Liver (tissue), 9 donors: ENCODE measurements around the gene PNN. TPM values are rescaled to one million over a fixed set of nuclear protein-coding genes. Genes with fewer than 3 reads are reported as not detected.

Experiments
- DNase-seq: peaks from one replicate; pipeline ENCODE4 v3.0.0-alpha.2; 2017; ENCODE audit warnings: low spot score
- H3K27ac ChIP-seq, 2 donors: one replicate each; pipeline ENCODE4 v1.7.0; 2013; ENCODE audit warnings: inconsistent platforms in 2 of 2, low read length in 2 of 2, control low read depth in 1 of 2, low read depth in 1 of 2, mild to moderate bottlenecking in 1 of 2
- H3K27me3 ChIP-seq, 4 donors: one replicate each; pipeline versions ENCODE4 v1.6.1 to v1.7.0; 2013; ENCODE audit warnings: low read length in 3 of 4, inconsistent platforms in 1 of 4, mild to moderate bottlenecking in 1 of 4, moderate library complexity in 1 of 4; ENCODE audit not compliant: control insufficient read depth in 4 of 4, insufficient read depth in 4 of 4
- H3K36me3 ChIP-seq, 4 donors: one replicate each; pipeline versions ENCODE4 v1.6.1 to v1.7.0; 2013; ENCODE audit warnings: low read length in 3 of 4, mild to moderate bottlenecking in 3 of 4, low read depth in 1 of 4, moderate library complexity in 1 of 4; ENCODE audit not compliant: control insufficient read depth in 4 of 4, insufficient read depth in 3 of 4
- H3K4me1 ChIP-seq, 4 donors: one replicate each; pipeline versions ENCODE4 v1.6.1 to v1.7.0; 2013; ENCODE audit warnings: low read length in 3 of 4, mild to moderate bottlenecking in 3 of 4, moderate library complexity in 1 of 4; ENCODE audit not compliant: control insufficient read depth in 4 of 4, insufficient read depth in 4 of 4
- H3K4me3 ChIP-seq, 3 donors: one replicate each; pipeline versions ENCODE4 v1.6.1 to v1.7.0; 2013; ENCODE audit warnings: low read length in 3 of 3, control low read depth in 1 of 3, low read depth in 1 of 3, mild to moderate bottlenecking in 1 of 3
- H3K9ac ChIP-seq, 2 donors: one replicate each; pipeline ENCODE4 v1.7.0; 2013; ENCODE audit warnings: low read length in 2 of 2, mild to moderate bottlenecking in 2 of 2, moderate library complexity in 2 of 2, control low read depth in 1 of 2, low read depth in 1 of 2
- H3K9me3 ChIP-seq, 4 donors: one replicate each; pipeline versions ENCODE4 v1.6.1 to v1.7.0; 2013; ENCODE audit warnings: low read length in 3 of 4; ENCODE audit not compliant: control insufficient read depth in 4 of 4
- EGR1 ChIP-seq, 2 donors: IDR thresholded peaks; 2 replicates each; pipeline ENCODE4 v1.6.1; 2016 to 2018; ENCODE audit warnings: antibody characterized with exemption in 2 of 2, low read depth in 2 of 2
- FOXA2 ChIP-seq: IDR thresholded peaks from 2 replicates; pipeline ENCODE4 v1.6.1; 2016; ENCODE audit warnings: antibody characterized with exemption
- GABPA ChIP-seq, 2 donors: IDR thresholded peaks in 1 of 2; conservative IDR thresholded peaks in 1 of 2; 2 replicates each; pipeline ENCODE4 v1.6.1; 2016; ENCODE audit warnings: antibody characterized with exemption in 2 of 2, mild to moderate bottlenecking in 1 of 2, moderate library complexity in 1 of 2
- HNF4A ChIP-seq, 2 donors: conservative IDR thresholded peaks; 2 replicates each; pipeline ENCODE4 v1.6.1; 2016; ENCODE audit warnings: antibody characterized with exemption in 2 of 2, mild to moderate bottlenecking in 2 of 2
- HNF4G ChIP-seq: IDR thresholded peaks from 2 replicates; pipeline ENCODE4 v1.6.1; 2016; ENCODE audit warnings: antibody characterized with exemption
- JUND ChIP-seq, 2 donors: IDR thresholded peaks; 2 replicates each; pipeline ENCODE4 v1.6.1; 2016; ENCODE audit warnings: antibody characterized with exemption in 2 of 2
- RAD21 ChIP-seq, 2 donors: IDR thresholded peaks; 2 replicates each; pipeline ENCODE4 v1.6.1; 2016; ENCODE audit warnings: antibody characterized with exemption in 2 of 2, mild to moderate bottlenecking in 2 of 2
- RXRA ChIP-seq, 2 donors: IDR thresholded peaks; 2 replicates each; pipeline ENCODE4 v1.6.1; 2017 to 2018; ENCODE audit warnings: antibody characterized with exemption in 2 of 2, mild to moderate bottlenecking in 1 of 2
- SP1 ChIP-seq: IDR thresholded peaks from 2 replicates; pipeline ENCODE4 v1.6.1; 2018; ENCODE audit warnings: antibody characterized with exemption, mild to moderate bottlenecking
- YY1 ChIP-seq: IDR thresholded peaks from 2 replicates; pipeline ENCODE4 v1.6.1; 2016; ENCODE audit warnings: antibody characterized with exemption, mild to moderate bottlenecking
- WGBS: extraction: QIAGEN DNeasy Blood & Tissue Kit; methylation state at CpG from one replicate; pipeline ENCODE4 v1.1.7; 2013; 5-methylcytosine and 5-hydroxymethylcytosine counted together
- polyA plus RNA-seq, 2 donors: library from polyadenylated mRNA; stranded (reverse) in 1 of 2; unstranded in 1 of 2; fragments of 200-250 nt in 1 of 2; fragments of >200 nt in 1 of 2; fragmentation: Nextera tagmentation in 1 of 2; extraction: Ambion mirVana in 1 of 2; gene quantifications; one replicate each; pipeline versions ENCODE4 v1.2.1 to v1.2.3, GENCODE V29; 2013 to 2015
- total RNA-seq, 2 donors: library from RNA; depleted of rRNA; stranded (reverse); fragments of >200 nt; gene quantifications; one replicate each; pipeline ENCODE4 v1.2.3, GENCODE V29; 2014
- TF ChIP-seq, protein P1 (sequence below): IDR thresholded peaks from 2 replicates; pipeline ENCODE4 v1.6.1; 2016; ENCODE audit warnings: antibody characterized with exemption
- TF ChIP-seq, protein P2 (sequence below): IDR thresholded peaks from 2 replicates; pipeline ENCODE4 v1.6.1; 2016; ENCODE audit warnings: antibody characterized with exemption
- TF ChIP-seq, protein P3 (sequence below): fragments of 150-350 bp; IDR thresholded peaks from 2 replicates; pipeline ENCODE4 v1.5.1; 2017; ENCODE audit warnings: improper control_type of control experiment, low read depth, low read length; ENCODE audit not compliant: missing input control
- donor health status: healthy.
- donor health status: healthy.
- donor health status: healthy.
- donor health status: healthy.
- donor health status: healthy.

The PNN gene
- total and polyA plus RNA-seq, 4 donors = 11.3 to 56.7 (median 23.8) TPM

DNA sequence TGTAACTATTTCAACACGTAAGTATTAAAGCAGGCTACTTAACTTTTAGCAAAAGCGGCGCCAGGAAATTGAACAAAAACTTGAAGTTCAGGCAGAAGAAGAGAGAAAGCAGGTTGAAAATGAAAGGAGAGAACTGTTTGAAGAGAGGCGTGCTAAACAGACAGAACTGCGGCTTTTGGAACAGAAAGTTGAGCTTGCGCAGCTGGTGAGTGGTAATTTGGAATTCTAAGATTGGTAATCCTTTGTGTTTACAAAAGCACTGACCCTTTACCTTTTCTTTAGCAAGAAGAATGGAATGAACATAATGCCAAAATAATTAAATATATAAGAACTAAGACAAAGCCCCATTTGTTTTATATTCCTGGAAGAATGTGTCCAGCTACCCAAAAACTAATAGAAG lies 4.0 kb downstream of the PNN start (continued):
- TF ChIP-seq, protein P1, sequence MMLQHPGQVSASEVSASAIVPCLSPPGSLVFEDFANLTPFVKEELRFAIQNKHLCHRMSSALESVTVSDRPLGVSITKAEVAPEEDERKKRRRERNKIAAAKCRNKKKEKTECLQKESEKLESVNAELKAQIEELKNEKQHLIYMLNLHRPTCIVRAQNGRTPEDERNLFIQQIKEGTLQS = no peak
- no peak for TF ChIP-seq HNF4G
- TF ChIP-seq GABPA (IDR thresholded peaks at IDR 0.05 in 1 of 2, conservative IDR thresholded peaks at IDR 0.05 in 1 of 2) = no peak
- TF ChIP-seq RAD21 (IDR thresholded peaks at IDR 0.05) = no peak
- TF ChIP-seq RXRA (IDR thresholded peaks at IDR 0.05) = no peak
- TF ChIP-seq YY1 = no peak
- TF ChIP-seq HNF4A (conservative IDR thresholded peaks at IDR 0.05) = no peak
- TF ChIP-seq EGR1 (IDR thresholded peaks at IDR 0.05; ENCODE audit: low read depth in 2 of 2) = no peak
- TF ChIP-seq, protein P2, sequence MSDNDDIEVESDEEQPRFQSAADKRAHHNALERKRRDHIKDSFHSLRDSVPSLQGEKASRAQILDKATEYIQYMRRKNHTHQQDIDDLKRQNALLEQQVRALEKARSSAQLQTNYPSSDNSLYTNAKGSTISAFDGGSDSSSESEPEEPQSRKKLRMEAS = no peak

DNA sequence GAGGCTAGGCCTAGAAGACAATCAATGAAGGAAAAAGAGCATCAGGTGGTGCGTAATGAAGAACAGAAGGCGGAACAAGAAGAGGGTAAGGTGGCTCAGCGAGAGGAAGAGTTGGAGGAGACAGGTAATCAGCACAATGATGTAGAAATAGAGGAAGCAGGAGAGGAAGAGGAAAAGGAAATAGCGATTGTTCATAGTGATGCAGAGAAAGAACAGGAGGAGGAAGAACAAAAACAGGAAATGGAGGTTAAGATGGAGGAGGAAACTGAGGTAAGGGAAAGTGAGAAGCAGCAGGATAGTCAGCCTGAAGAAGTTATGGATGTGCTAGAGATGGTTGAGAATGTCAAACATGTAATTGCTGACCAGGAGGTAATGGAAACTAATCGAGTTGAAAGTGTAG lies 5.5 kb downstream of the PNN start:
- WGBS = 89% methylated on average over 5 of the region's 5 CpGs
- Histone ChIP-seq H3K4me3 (no peak overlapping the region), H3K27me3 (no peaks in the 10 kb centered on the region), H3K9ac (no peak overlapping the region), H3K27ac (no peak overlapping the region), H3K4me1 (peaks cover 3 to 12% (median 10%) of the 10 kb centered on the region in 4 donors), H3K9me3 (no peaks in the 10 kb centered on the region), H3K36me3 (peaks cover 18 to 74% (median 64%) of the 10 kb centered on the region in 4 donors)
- TF ChIP-seq JUND (IDR thresholded peaks at IDR 0.05) = no peak
- no peak for DNase-seq

DNA sequence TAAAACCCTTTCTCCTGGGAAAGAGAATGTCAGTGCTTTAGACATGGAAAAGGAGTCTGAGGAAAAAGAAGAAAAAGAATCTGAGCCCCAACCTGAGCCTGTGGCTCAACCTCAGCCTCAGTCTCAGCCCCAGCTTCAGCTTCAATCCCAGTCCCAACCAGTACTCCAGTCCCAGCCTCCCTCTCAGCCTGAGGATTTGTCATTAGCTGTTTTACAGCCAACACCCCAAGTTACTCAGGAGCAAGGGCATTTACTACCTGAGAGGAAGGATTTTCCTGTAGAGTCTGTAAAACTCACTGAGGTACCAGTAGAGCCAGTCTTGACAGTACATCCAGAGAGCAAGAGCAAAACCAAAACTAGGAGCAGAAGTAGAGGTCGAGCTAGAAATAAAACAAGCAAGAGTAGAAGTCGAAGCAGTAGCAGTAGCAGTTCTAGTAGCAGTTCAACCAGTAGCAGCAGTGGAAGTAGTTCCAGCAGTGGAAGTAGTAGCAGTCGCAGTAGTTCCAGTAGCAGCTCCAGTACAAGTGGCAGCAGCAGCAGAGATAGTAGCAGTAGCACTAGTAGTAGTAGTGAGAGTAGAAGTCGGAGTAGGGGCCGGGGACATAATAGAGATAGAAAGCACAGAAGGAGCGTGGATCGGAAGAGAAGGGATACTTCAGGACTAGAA lies 6.1 kb downstream of the PNN start:
- WGBS = 95% methylated on average over 7 of the region's 7 CpGs
- peaks cover 18 to 74% (median 64%) of the 10 kb centered on the region in 4 donors for H3K36me3 ChIP-seq
- H3K9ac ChIP-seq = no peak overlapping the region
- H3K27me3 ChIP-seq = no peaks in the 10 kb centered on the region
- H3K4me3 ChIP-seq = no peak overlapping the region
- no peak overlapping the region for H3K27ac ChIP-seq
- peaks cover 3 to 12% (median 10%) of the 10 kb centered on the region in 4 donors for H3K4me1 ChIP-seq
- no peak for DNase-seq
- no peaks in the 10 kb centered on the region for H3K9me3 ChIP-seq
- TF ChIP-seq, protein P1 = no peak
- TF ChIP-seq FOXA2 (no peak), SP1 (no peak), YY1 (no peak)

DNA sequence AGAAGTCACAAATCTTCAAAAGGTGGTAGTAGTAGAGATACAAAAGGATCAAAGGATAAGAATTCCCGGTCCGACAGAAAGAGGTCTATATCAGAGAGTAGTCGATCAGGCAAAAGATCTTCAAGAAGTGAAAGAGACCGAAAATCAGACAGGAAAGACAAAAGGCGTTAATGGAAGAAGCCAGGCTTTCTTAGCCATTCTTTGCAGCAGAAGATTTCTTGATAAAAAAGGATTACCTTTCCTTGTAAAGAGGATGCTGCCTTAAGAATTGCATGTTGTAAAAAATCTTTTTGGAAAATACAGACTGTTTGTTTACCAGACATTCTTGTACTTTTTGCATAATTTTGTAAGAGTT lies 6.6 kb downstream of the PNN start:
- Histone ChIP-seq H3K27me3 (no peaks in the 10 kb centered on the region), H3K27ac (no peak overlapping the region), H3K4me3 (no peak overlapping the region), H3K9me3 (no peaks in the 10 kb centered on the region), H3K9ac (no peak overlapping the region), H3K4me1 (peaks cover 3 to 6% (median 5%) of the 10 kb centered on the region in 4 donors), H3K36me3 (peaks cover 18 to 72% (median 63%) of the 10 kb centered on the region in 4 donors)
- DNase-seq = no peak
- TF ChIP-seq JUND (IDR thresholded peaks at IDR 0.05) (no peak), SP1 (no peak)
- TF ChIP-seq, protein P1 = no peak
- TF ChIP-seq, protein P3, sequence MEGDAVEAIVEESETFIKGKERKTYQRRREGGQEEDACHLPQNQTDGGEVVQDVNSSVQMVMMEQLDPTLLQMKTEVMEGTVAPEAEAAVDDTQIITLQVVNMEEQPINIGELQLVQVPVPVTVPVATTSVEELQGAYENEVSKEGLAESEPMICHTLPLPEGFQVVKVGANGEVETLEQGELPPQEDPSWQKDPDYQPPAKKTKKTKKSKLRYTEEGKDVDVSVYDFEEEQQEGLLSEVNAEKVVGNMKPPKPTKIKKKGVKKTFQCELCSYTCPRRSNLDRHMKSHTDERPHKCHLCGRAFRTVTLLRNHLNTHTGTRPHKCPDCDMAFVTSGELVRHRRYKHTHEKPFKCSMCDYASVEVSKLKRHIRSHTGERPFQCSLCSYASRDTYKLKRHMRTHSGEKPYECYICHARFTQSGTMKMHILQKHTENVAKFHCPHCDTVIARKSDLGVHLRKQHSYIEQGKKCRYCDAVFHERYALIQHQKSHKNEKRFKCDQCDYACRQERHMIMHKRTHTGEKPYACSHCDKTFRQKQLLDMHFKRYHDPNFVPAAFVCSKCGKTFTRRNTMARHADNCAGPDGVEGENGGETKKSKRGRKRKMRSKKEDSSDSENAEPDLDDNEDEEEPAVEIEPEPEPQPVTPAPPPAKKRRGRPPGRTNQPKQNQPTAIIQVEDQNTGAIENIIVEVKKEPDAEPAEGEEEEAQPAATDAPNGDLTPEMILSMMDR = no peak
- 85% methylated on average over 5 of the region's 5 CpGs for WGBS
